LNCAP (cell line): Measurements from ENCODE around the gene PCDHGA6.

ENCODE experiments used
- TF ChIP-seq, protein P1 (sequence below): fragments of 450-650 bp; IDR thresholded peaks from 2 replicates; pipeline ENCODE4 v1.5.1; 2017; ENCODE audit warnings: mild to moderate bottlenecking

PCDHGA6 gene

GRCh38 chr5:141412854-141413539 is 39.3 kb downstream of the PCDHGA6 start, which contains the start of gene PCDHGA10:
PCDHGA10 (plus strand) TSS chr5:141412987; CDS start chr5:141413176, 189 bp downstream.
- TF ChIP-seq, protein P1, sequence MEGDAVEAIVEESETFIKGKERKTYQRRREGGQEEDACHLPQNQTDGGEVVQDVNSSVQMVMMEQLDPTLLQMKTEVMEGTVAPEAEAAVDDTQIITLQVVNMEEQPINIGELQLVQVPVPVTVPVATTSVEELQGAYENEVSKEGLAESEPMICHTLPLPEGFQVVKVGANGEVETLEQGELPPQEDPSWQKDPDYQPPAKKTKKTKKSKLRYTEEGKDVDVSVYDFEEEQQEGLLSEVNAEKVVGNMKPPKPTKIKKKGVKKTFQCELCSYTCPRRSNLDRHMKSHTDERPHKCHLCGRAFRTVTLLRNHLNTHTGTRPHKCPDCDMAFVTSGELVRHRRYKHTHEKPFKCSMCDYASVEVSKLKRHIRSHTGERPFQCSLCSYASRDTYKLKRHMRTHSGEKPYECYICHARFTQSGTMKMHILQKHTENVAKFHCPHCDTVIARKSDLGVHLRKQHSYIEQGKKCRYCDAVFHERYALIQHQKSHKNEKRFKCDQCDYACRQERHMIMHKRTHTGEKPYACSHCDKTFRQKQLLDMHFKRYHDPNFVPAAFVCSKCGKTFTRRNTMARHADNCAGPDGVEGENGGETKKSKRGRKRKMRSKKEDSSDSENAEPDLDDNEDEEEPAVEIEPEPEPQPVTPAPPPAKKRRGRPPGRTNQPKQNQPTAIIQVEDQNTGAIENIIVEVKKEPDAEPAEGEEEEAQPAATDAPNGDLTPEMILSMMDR = peak; percentile 77

GRCh38 chr5:141413540-141414069 is 39.9 kb downstream of the PCDHGA6 start:
- TF ChIP-seq, protein P1 = no peak

DNA sequence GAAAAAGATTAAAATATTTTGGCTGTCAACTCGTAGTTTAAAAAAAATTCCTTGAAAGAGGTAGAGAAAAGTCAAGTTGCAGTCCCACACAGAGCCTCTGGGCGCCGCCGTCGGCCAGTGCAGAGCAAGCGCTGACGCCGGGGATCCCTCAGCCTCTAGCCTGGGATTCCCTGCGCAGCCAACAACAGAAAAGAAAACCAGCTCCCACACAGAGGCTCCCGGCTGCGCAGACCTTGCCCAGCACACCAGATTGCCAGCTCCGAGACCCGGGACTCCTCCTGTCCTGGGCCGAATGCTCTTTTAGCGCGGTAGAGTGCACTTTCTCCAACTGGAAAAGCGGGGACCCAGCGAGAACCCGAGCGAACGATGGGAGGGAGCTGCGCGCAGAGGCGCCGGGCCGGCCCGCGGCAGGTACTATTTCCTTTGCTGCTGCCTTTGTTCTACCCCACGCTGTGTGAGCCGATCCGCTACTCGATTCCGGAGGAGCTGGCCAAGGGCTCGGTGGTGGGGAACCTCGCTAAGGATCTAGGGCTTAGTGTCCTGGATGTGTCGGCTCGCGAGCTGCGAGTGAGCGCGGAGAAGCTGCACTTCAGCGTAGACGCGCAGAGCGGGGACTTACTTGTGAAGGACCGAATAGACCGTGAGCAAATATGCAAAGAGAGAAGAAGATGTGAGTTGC is 43.9 kb downstream of the PCDHGA6 start, which contains the start of gene PCDHGB7:
Gene PCDHGB7, plus strand, starts transcription at position 184 of the 679 bp plus-strand sequence. Its CDS starts 183 bp downstream, at position 367.
- TF ChIP-seq, protein P1 = peak; percentile 36; the same call in 1 of the 2 replicates

- TF ChIP-seq, protein P1 = no peak
Observed at GRCh38 chr5:141419074-141419880, 45.6 kb downstream of the PCDHGA6 start.

DNA sequence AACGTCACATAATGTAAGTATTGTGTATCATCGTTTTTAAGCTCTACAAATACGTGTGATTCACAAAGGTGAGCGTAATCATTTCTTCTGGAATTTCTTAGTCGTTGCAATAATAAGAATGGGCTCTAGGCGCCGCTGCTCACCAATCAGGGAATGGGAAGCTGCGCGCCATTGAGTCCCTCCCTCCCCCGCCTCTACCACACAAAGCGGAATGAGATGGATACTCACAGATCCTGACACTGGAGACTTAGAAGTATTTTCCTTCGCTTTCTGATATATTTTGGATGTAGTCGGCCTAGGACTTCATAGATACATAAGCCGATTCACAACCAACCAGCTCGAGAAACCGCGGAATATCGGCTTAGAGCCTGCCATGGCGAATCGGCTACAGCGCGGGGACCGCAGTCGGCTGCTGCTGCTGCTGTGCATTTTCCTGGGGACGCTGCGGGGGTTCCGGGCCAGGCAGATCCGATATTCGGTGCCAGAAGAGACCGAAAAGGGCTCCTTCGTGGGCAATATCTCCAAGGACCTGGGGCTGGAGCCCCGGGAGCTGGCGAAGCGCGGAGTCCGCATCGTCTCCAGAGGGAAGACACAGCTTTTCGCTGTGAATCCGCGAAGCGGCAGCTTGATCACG is 47.3 kb downstream of the PCDHGA6 start, which contains the start of gene PCDHGA11:
Gene PCDHGA11, plus strand, starts transcription at position 197 of the 634 bp plus-strand sequence. Its CDS starts 177 bp downstream, at position 374.
- TF ChIP-seq, protein P1 = peak; percentile 44

DNA sequence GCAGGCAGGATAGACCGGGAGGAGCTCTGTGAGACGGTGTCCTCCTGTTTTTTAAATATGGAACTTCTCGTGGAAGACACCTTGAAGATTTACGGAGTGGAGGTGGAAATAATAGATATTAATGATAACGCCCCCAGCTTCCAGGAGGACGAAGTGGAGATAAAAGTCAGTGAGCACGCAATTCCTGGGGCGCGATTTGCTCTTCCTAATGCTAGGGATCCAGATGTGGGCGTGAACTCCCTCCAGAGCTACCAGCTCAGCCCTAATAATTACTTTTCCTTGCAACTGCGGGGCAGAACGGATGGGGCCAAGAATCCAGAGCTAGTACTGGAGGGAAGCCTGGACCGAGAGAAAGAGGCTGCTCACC is 47.8 kb downstream of the PCDHGA6 start:
- TF ChIP-seq, protein P1 = no peak
